GM12878 (cell line): ENCODE measurements around the gene GALNT12.

Experiments
- ATF3 ChIP-seq: IDR thresholded peaks from 2 replicates; pipeline ENCODE4 v1.6.1; 2011; ENCODE audit warnings: low read depth, mild to moderate bottlenecking, low read length, moderate library complexity, borderline replicate concordance; ENCODE audit errors: extremely low read depth
- CTCF ChIP-seq, 3 experiments: IDR thresholded peaks in 2 of 3; conservative IDR thresholded peaks in 1 of 3; 2 replicates each; pipeline ENCODE4 v1.5.1; 2011; ENCODE audit warnings: low read depth in 3 of 3, low read length in 3 of 3, mild to moderate bottlenecking in 3 of 3, control low read depth in 2 of 3, moderate library complexity in 2 of 3, inconsistent platforms in 1 of 3, mixed read lengths in 1 of 3; ENCODE audit not compliant: control insufficient read depth in 2 of 3, insufficient read depth in 1 of 3; ENCODE audit errors: extremely low read depth in 1 of 3
- EZH2 ChIP-seq: IDR thresholded peaks from 2 replicates; pipeline ENCODE4 v1.6.1; 2012; ENCODE audit warnings: low read depth, mild to moderate bottlenecking, control low read depth, inconsistent platforms, low read length, borderline replicate concordance; ENCODE audit not compliant: control insufficient read depth
- KDM1A ChIP-seq: fragments of 200-600 bp; sonication (generic); IDR thresholded peaks from 2 replicates; pipeline ENCODE4 v1.6.1; 2016; ENCODE audit warnings: borderline replicate concordance
- MXI1 ChIP-seq: fragments of 150-350 bp; IDR thresholded peaks from 2 replicates; pipeline ENCODE4 v1.6.1; 2011; ENCODE audit warnings: low read depth, mild to moderate bottlenecking, inconsistent platforms, low read length, improper control_type of control experiment
- POLR2AphosphoS5 ChIP-seq: IDR thresholded peaks from 2 replicates; pipeline ENCODE4 v1.6.1; 2011; ENCODE audit warnings: mild to moderate bottlenecking, low read length, inconsistent platforms
- RELA ChIP-seq: fragments of 450-650 bp; IDR thresholded peaks from 2 replicates; pipeline ENCODE4 v1.8.0; 2014; ENCODE audit warnings: borderline replicate concordance; ENCODE audit not compliant: partially characterized antibody
- SIN3A ChIP-seq: IDR thresholded peaks from 2 replicates; pipeline ENCODE4 v1.6.1; 2012; ENCODE audit warnings: low read depth, low read length, improper control_type of control experiment
- STAT3 ChIP-seq: IDR thresholded peaks from 2 replicates; pipeline ENCODE4 v1.6.1; 2011; ENCODE audit warnings: low read depth, low read length, improper control_type of control experiment

- TF ChIP-seq RELA: no peak
- TF ChIP-seq MXI1: no peak
- no peak for TF ChIP-seq CTCF (IDR thresholded peaks at IDR 0.05 in 2 of 3, conservative IDR thresholded peaks at IDR 0.05 in 1 of 3; ENCODE audit: control insufficient read depth in 2 of 3, extremely low read depth in 1 of 3, insufficient read depth in 1 of 3, low read depth in 3 of 3, low read length in 3 of 3)
- no peak for TF ChIP-seq POLR2AphosphoS5
- no peak for TF ChIP-seq KDM1A
- no peak for TF ChIP-seq EZH2
- no peak for TF ChIP-seq SIN3A
- TF ChIP-seq STAT3: no peak
- TF ChIP-seq ATF3: no peak
Observed at GRCh38 chr9:98770717-98771116, 36.8 kb upstream of the GALNT12 start.
